Skeletal muscle tissue (tissue), 4 donors: ENCODE data around the gene OTUB2. TPM values are rescaled to one million over a fixed set of nuclear protein-coding genes. Genes with fewer than 3 reads are reported as not detected.

Experiments used
- H3K27ac ChIP-seq: one replicate; pipeline ENCODE4 v1.7.0; 2013; ENCODE audit warnings: mild to moderate bottlenecking, low read depth, low read length, inconsistent platforms
- H3K27me3 ChIP-seq, 3 donors: one replicate each; pipeline ENCODE4 v1.7.0; 2013; ENCODE audit warnings: low read length in 3 of 3; ENCODE audit not compliant: control insufficient read depth in 3 of 3, insufficient read depth in 3 of 3
- H3K36me3 ChIP-seq, 3 donors: one replicate each; pipeline ENCODE4 v1.7.0; 2013; ENCODE audit warnings: low read length in 3 of 3; ENCODE audit not compliant: control insufficient read depth in 3 of 3, insufficient read depth in 3 of 3
- H3K4me1 ChIP-seq, 3 donors: one replicate each; pipeline ENCODE4 v1.7.0; 2013; ENCODE audit warnings: low read length in 3 of 3, mild to moderate bottlenecking in 3 of 3; ENCODE audit not compliant: control insufficient read depth in 3 of 3, insufficient read depth in 3 of 3
- H3K4me3 ChIP-seq, 3 donors: one replicate each; pipeline ENCODE4 v1.7.0; 2013; ENCODE audit warnings: low read length in 3 of 3
- H3K9ac ChIP-seq, 3 donors: one replicate each; pipeline ENCODE4 v1.7.0; 2013; ENCODE audit warnings: low read length in 3 of 3, mild to moderate bottlenecking in 3 of 3, moderate library complexity in 2 of 3, low read depth in 1 of 3
- H3K9me3 ChIP-seq, 3 donors: one replicate each; pipeline ENCODE4 v1.7.0; 2013; ENCODE audit warnings: low read length in 3 of 3; ENCODE audit not compliant: control insufficient read depth in 3 of 3
- total RNA-seq: library from RNA; depleted of rRNA; stranded (reverse); fragments of >200 nt; gene quantifications from one replicate; pipeline ENCODE4 v1.2.3, GENCODE V29; 2014
- donor health status: Osteomylitis.

Gene OTUB2
- total RNA-seq, 1 donor from 2014 or later = 1.0 TPM

- H3K9ac ChIP-seq = peak overlapping the region in 1 of 3 donors; percentile 26
- no peak overlapping the region for H3K27ac ChIP-seq
- H3K36me3 ChIP-seq = peaks cover 68 to 78% (median 71%) of the 10 kb centered on the region in 3 donors
- peaks cover 21 to 31% (median 22%) of the 10 kb centered on the region in 3 donors for H3K4me1 ChIP-seq
- H3K27me3 ChIP-seq = no peaks in the 10 kb centered on the region
- H3K4me3 ChIP-seq = no peak overlapping the region
- no peaks in the 10 kb centered on the region for H3K9me3 ChIP-seq
Measured at GRCh38 chr14:94052662-94053061, 26.5 kb downstream of the OTUB2 start.

GRCh38 chr14:94054401-94054800 is 28.3 kb downstream of the OTUB2 start:
- Histone ChIP-seq H3K36me3 (peaks cover 64 to 76% (median 68%) of the 10 kb centered on the region in 3 donors), H3K9ac (no peak overlapping the region), H3K27ac (no peak overlapping the region), H3K4me3 (no peak overlapping the region), H3K4me1 (peaks cover 20 to 36% (median 21%) of the 10 kb centered on the region in 3 donors), H3K27me3 (no peaks in the 10 kb centered on the region), H3K9me3 (no peaks in the 10 kb centered on the region)

DNA sequence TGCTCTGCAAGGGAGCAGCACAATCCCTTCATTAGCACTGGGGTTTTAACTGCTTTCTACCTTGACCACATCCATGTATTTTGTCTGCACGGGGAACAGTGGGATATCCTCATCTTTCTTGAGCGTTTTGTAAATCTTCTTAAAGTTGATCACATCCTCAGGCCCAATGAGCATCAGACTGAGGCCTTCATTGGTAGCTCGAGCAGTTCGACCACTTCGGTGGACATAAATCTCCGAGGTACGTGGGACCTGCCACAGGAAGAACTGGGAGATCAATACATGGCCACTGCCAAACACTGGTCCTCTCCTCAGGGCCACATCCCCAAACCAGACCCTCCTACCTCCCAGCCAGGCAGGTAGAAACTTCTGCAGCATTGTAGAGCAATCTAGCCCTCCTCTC is 28.8 kb downstream of the OTUB2 start:
- Histone ChIP-seq H3K36me3 (peaks cover 64 to 77% (median 66%) of the 10 kb centered on the region in 3 donors), H3K27ac (no peak overlapping the region), H3K9ac (no peak overlapping the region), H3K9me3 (no peaks in the 10 kb centered on the region), H3K4me1 (peaks cover 20 to 36% (median 21%) of the 10 kb centered on the region in 3 donors), H3K4me3 (no peak overlapping the region), H3K27me3 (no peaks in the 10 kb centered on the region)

GRCh38 chr14:94056579-94057308 is 30.6 kb downstream of the OTUB2 start:
- H3K9ac ChIP-seq = no peak overlapping the region
- no peaks in the 10 kb centered on the region for H3K27me3 ChIP-seq
- no peak overlapping the region for H3K4me3 ChIP-seq
- H3K27ac ChIP-seq = no peak overlapping the region
- H3K36me3 ChIP-seq = peaks cover 66 to 81% (median 67%) of the 10 kb centered on the region in 3 donors
- H3K9me3 ChIP-seq = no peaks in the 10 kb centered on the region
- peaks cover 12 to 23% (median 14%) of the 10 kb centered on the region in 3 donors for H3K4me1 ChIP-seq

- H3K4me3 ChIP-seq = no peak overlapping the region
- H3K36me3 ChIP-seq = peaks cover 62 to 75% (median 63%) of the 10 kb centered on the region in 3 donors
- H3K4me1 ChIP-seq = peaks cover 0 to 10% (median 4%) of the 10 kb centered on the region in 3 donors
- no peak overlapping the region for H3K9ac ChIP-seq
- no peaks in the 10 kb centered on the region for H3K27me3 ChIP-seq
- H3K27ac ChIP-seq = no peak overlapping the region
- H3K9me3 ChIP-seq = no peaks in the 10 kb centered on the region
Measured at GRCh38 chr14:94058128-94058673, 32.1 kb downstream of the OTUB2 start.

DNA sequence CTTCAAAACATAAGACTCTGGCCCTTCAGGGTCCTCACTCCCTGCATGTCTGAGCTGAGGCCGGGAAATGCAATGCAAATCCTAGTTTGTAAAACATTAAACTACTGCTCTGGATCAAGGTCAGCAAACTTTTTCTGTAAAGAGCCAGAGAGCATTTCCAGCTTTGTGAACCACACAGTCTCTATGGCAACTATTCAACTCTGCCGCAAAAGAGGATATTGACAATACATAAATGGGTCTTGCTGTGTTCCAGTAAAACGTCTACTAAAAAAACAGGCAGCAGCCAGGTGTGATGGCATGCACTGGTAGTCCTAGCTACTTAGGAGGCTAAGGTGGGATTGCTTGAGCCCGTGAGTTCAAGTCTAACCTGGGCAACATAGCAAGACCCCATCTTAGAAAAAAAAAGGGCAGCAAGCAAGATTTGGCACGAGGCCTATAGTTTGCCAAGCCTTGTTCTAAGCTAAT is 32.6 kb downstream of the OTUB2 start:
- H3K4me1 ChIP-seq = peaks cover 0 to 10% (median 4%) of the 10 kb centered on the region in 3 donors
- no peak overlapping the region for H3K9ac ChIP-seq
- peaks cover 62 to 75% (median 63%) of the 10 kb centered on the region in 3 donors for H3K36me3 ChIP-seq
- no peaks in the 10 kb centered on the region for H3K9me3 ChIP-seq
- no peak overlapping the region for H3K27ac ChIP-seq
- H3K27me3 ChIP-seq = no peaks in the 10 kb centered on the region
- H3K4me3 ChIP-seq = no peak overlapping the region

DNA sequence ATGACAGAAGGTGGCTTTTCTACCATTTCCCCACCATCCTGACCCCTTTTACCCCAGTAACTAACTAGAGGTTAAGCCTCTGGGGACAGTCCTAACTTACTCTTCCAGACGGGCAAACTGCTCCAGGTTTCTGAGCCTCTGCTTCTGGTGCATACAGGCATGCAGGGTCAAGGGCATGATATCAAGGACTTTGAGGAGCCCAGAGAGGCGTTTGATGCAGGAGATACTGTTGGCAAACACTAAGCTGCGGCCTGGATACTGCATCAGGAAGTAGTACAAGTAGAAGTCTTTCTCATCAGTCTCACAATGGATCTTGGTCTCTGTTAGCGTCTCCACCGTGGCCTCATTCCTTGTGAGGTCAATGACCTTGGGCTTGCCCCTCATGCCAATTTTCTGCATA is 33.9 kb downstream of the OTUB2 start:
- no peaks in the 10 kb centered on the region for H3K9me3 ChIP-seq
- H3K36me3 ChIP-seq = peaks cover 50 to 66% (median 53%) of the 10 kb centered on the region in 3 donors
- no peak overlapping the region for H3K9ac ChIP-seq
- peaks cover 0 to 10% (median 4%) of the 10 kb centered on the region in 3 donors for H3K4me1 ChIP-seq
- H3K27ac ChIP-seq = no peak overlapping the region
- H3K4me3 ChIP-seq = no peak overlapping the region
- no peaks in the 10 kb centered on the region for H3K27me3 ChIP-seq

- peaks cover 6 to 14% (median 9%) of the 10 kb centered on the region in 3 donors for H3K4me1 ChIP-seq
- H3K9me3 ChIP-seq = no peaks in the 10 kb centered on the region
- H3K27ac ChIP-seq = no peak overlapping the region
- H3K9ac ChIP-seq = no peak overlapping the region
- H3K4me3 ChIP-seq = no peak overlapping the region
- H3K36me3 ChIP-seq = peaks cover 36 to 45% (median 43%) of the 10 kb centered on the region in 3 donors
- no peaks in the 10 kb centered on the region for H3K27me3 ChIP-seq
Measured at GRCh38 chr14:94062344-94062940, 36.3 kb downstream of the OTUB2 start.

DNA sequence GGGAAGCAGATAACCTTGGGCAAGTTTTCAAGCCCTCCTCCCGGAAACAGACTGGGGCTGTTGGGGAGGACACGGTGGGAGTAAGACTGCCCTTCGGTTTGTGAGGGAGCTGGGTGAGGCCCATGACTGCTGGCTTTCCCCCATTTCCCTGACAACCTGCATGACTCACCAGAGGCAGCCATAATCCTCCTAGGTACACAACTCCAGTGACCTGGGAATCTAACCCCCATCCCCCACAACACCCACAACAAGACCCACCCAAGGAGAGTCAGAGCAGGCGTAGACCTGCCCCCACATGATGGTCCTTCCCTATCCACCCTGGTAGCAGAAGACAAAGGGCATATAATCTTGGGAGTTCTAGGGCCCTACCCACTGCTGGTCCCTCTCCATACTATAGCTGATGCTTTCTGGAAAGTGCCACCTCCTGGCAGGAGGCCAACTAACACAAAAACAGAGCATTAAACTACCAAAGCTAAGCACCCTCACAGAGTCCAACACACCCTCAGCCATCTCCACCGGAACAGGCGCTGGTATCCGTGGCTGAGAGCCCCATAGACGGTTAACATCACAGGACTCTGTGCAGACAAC is 40.0 kb downstream of the OTUB2 start:
- Histone ChIP-seq H3K27ac (no peak overlapping the region), H3K27me3 (no peaks in the 10 kb centered on the region), H3K36me3 (peaks cover 9 to 12% (median 11%) of the 10 kb centered on the region in 3 donors), H3K9ac (peak overlapping the region in 1 of 3 donors; percentile 33), H3K4me1 (peaks cover 6 to 9% (median 7%) of the 10 kb centered on the region in 3 donors), H3K9me3 (no peaks in the 10 kb centered on the region), H3K4me3 (no peak overlapping the region)
